ENCODE results near the gene MTOR. TPM values are rescaled to one million over a fixed set of nuclear protein-coding genes. Genes with fewer than 3 reads are reported as not detected.

The MTOR gene
- total and polyA plus RNA-seq, 2 donors (not counting 3 experiments of a cell fraction or from before 2014, with no cell fraction given) = 33.5 to 50.4 TPM

DNA sequence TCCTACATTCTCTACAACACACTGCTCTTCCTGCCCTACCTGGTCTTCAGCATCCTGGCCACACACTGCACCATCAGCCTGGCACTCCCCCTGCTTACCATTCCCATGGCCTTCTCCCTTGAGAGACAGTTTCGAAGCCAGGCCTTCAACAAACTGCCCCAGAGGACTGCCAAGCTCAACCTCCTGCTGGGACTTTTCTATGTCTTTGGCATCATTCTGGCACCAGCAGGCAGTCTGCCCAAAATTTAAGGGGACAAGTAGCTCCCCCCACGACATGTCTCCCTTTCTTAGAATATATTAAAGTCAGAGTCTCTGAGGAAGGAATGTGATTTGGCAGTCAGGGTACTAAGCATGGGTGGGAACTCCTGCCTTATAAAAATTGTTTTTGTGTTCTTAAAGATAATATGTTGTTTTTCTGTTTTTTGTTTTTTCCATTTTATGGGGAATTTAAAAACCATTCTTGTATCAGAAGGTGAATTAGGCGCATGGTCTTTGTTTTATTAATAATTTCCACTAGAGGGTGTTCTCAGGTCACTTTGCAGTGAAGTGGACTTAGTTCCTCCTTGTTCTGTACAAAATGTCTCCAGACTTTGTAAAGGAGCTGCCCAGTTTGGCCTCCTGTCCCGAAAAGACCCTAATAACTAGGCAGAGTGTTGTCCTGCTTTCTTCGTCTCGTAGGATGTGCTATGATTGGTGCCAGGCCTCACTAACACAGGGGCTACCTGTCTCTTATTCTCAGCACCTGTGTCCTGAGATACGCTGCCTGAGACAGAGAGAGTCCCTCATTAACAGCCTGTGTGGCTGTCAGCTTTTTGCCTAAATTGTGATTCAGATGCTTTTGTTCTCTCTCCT is 23.8 kb upstream of the MTOR start:
- Histone ChIP-seq H3K4me1 (ENCODE audit: control insufficient read depth, extremely low read depth, insufficient read depth, low read length) (peaks cover 12% of the 10 kb centered on the region), H3K4me2 (ENCODE audit: insufficient read depth, low read length) (no peak overlapping the region), H3K27ac (ENCODE audit: insufficient read depth, low read depth, low read length) (no peak overlapping the region), H3K79me2 (ENCODE audit: control insufficient read depth, insufficient read depth, low read length) (peaks cover 3% of the 10 kb centered on the region), H3K36me3 (ENCODE audit: control insufficient read depth in 2 of 2, extremely low read depth in 1 of 2, insufficient read depth in 2 of 2, low read length in 2 of 2) (peaks cover 3 to 5% of the 10 kb centered on the region in 2 experiments), H3K27me3 (ENCODE audit: control insufficient read depth in 2 of 2, insufficient read depth in 2 of 2, low read length in 2 of 2) (no peaks in the 10 kb centered on the region), H2AFZ (ENCODE audit: low read depth, low read length) (no peak overlapping the region), H4K20me1 (replicated peaks; ENCODE audit: control insufficient read depth, extremely low read depth, insufficient read depth, low read length) (peaks cover 2% of the 10 kb centered on the region), H3K4me3 (replicated peaks in 1 of 3; ENCODE audit: insufficient read depth in 1 of 3, low read depth in 1 of 3, low read length in 3 of 3) (no peak overlapping the region), H3K9me3 (replicated peaks; ENCODE audit: control insufficient read depth, insufficient read depth, low read length) (no peaks in the 10 kb centered on the region), H3K9me1 (replicated peaks; ENCODE audit: control insufficient read depth, extremely low read depth, insufficient read depth, low read length) (no peaks in the 10 kb centered on the region), H3K9ac (replicated peaks; ENCODE audit: extremely low read depth, insufficient read depth, low read length) (no peak overlapping the region)
- intact Hi-C loops (cut with micrococcal nuclease) (no loop called here), dilution Hi-C loops (cut with MboI; ENCODE audit: extremely low pct_ligation_motif_present, low sequenced_read_pairs) (no loop called here)
- TF ChIP-seq MAX (IDR thresholded peaks at IDR 0.05; ENCODE audit: insufficient read depth, insufficient read length) (no peak), FOS (IDR thresholded peaks at IDR 0.05; ENCODE audit: borderline replicate concordance, insufficient read depth, low read length) (no peak), GATA2 (IDR thresholded peaks at IDR 0.05; ENCODE audit: insufficient read depth, insufficient read length, low read depth, low read length) (no peak), POLR2A (IDR thresholded peaks at IDR 0.05; ENCODE audit: low read depth, low read length) (no peak)
- DNase-seq (ENCODE audit: low read depth, low spot score) = peak; percentile 18
- TSS peak; percentile 17 for BruUV-seq (replicated peaks)
- ChIA-PET POLR2A (no interaction called here), CTCF (interaction anchor here (1.0 to 1.8 kb wide), 2 partner anchors 249 to 356 kb away, joined by 3 to 10 read pairs; no protein-coding TSS in a partner anchor)
- FAIRE-seq = no peak

- Histone ChIP-seq H3K4me3 (replicated peaks in 1 of 3; ENCODE audit: insufficient read depth in 1 of 3, low read depth in 1 of 3, low read length in 3 of 3) (no peak overlapping the region), H2AFZ (ENCODE audit: low read depth, low read length) (no peak overlapping the region), H3K9me3 (replicated peaks; ENCODE audit: control insufficient read depth, insufficient read depth, low read length) (no peaks in the 10 kb centered on the region), H3K4me1 (ENCODE audit: control insufficient read depth, extremely low read depth, insufficient read depth, low read length) (peaks cover 18% of the 10 kb centered on the region), H3K4me2 (ENCODE audit: insufficient read depth, low read length) (no peak overlapping the region), H3K36me3 (ENCODE audit: control insufficient read depth in 2 of 2, extremely low read depth in 1 of 2, insufficient read depth in 2 of 2, low read length in 2 of 2) (peaks cover 3 to 5% of the 10 kb centered on the region in 2 experiments), H3K9me1 (replicated peaks; ENCODE audit: control insufficient read depth, extremely low read depth, insufficient read depth, low read length) (no peaks in the 10 kb centered on the region), H3K79me2 (ENCODE audit: control insufficient read depth, insufficient read depth, low read length) (peaks cover 3% of the 10 kb centered on the region), H3K27me3 (ENCODE audit: control insufficient read depth in 2 of 2, insufficient read depth in 2 of 2, low read length in 2 of 2) (no peaks in the 10 kb centered on the region), H4K20me1 (replicated peaks; ENCODE audit: control insufficient read depth, extremely low read depth, insufficient read depth, low read length) (peaks cover 2% of the 10 kb centered on the region), H3K27ac (ENCODE audit: insufficient read depth, low read depth, low read length) (no peak overlapping the region), H3K9ac (replicated peaks; ENCODE audit: extremely low read depth, insufficient read depth, low read length) (no peak overlapping the region)
- dilution Hi-C loops (cut with MboI; ENCODE audit: extremely low pct_ligation_motif_present, low sequenced_read_pairs) = no loop called here
- CTCF ChIA-PET = interaction anchor here (1.3 to 1.9 kb wide), 2 partner anchors 16 to 361 kb away, joined by 3 to 6 read pairs; no protein-coding TSS in a partner anchor
- FAIRE-seq (no peak), DNase-seq (ENCODE audit: low read depth, low spot score) (no peak)
- POLR2A ChIA-PET = no interaction called here
- no TSS peak for BruUV-seq (replicated peaks)
- TF ChIP-seq EZH2 (IDR thresholded peaks at IDR 0.05; ENCODE audit: borderline replicate concordance, low read depth, low read length, severe bottlenecking) = no peak
- no peak for TF ChIP-seq CTCF (IDR thresholded peaks at IDR 0.05; ENCODE audit: extremely low read depth in 1 of 2, insufficient read depth in 1 of 2, low read depth in 1 of 2, low read length in 2 of 2)
- TF ChIP-seq POLR2A (IDR thresholded peaks at IDR 0.05; ENCODE audit: low read depth, low read length) = no peak
- TF ChIP-seq FOS (IDR thresholded peaks at IDR 0.05; ENCODE audit: borderline replicate concordance, insufficient read depth, low read length) = no peak
- no peak for TF ChIP-seq MAX (IDR thresholded peaks at IDR 0.05; ENCODE audit: insufficient read depth, insufficient read length)
- no peak for TF ChIP-seq MYC (IDR thresholded peaks at IDR 0.05; ENCODE audit: low read depth, low read length)
- no peak for TF ChIP-seq JUN (IDR thresholded peaks at IDR 0.05; ENCODE audit: borderline replicate concordance, insufficient read depth, insufficient read length, low read depth)
- TF ChIP-seq GATA2 (IDR thresholded peaks at IDR 0.05; ENCODE audit: insufficient read depth, insufficient read length, low read depth, low read length) = no peak
- no peak for TF ChIP-seq POLR2AphosphoS5 (IDR thresholded peaks at IDR 0.05; ENCODE audit: insufficient read depth, low read depth, low read length)
- intact Hi-C loops (cut with micrococcal nuclease) = no loop called here
Observed at GRCh38 chr1:11284784-11285183, 22.4 kb upstream of the MTOR start.

Measured in endothelial cell of umbilical vein (primary cell).